Panc1 (cell line): Measurements from ENCODE around the gene ADAMTS6. TPM values are rescaled to one million over a fixed set of nuclear protein-coding genes. Genes with fewer than 3 reads are reported as not detected.

Experiments
- ATAC-seq: fragments of 200-7000 bp; cut with Tn5 transposase; 2 replicates; pipeline ENCODE4 v1.9.1; 2020; ENCODE audit warnings: mild to moderate bottlenecking, moderate library complexity
- BruUV-seq: library from RNA; stranded (reverse); fragments of 400-500 nt; replicated peaks from 2 replicates; lab custom pipeline; 2021; lab: Mats Ljungman, UMichigan
- CTCF ChIA-PET: fragments of 300-600 bp; sonication (Branson Sonifier 250); formaldehyde crosslinking; loops from one replicate; lab custom pipeline; 2022; ENCODE audit warnings: antibody characterized with exemption; lab: Charles Lee
- POLR2A ChIA-PET: fragments of 300-600 bp; sonication (Branson Sonifier 250); formaldehyde crosslinking; loops from one replicate; lab custom pipeline; 2022; ENCODE audit warnings: antibody characterized with exemption; lab: Charles Lee
- DNase-seq: peaks from one replicate; pipeline ENCODE4 v3.0.0-alpha.2; 2010; ENCODE audit warnings: low read depth, low spot score
- H3K27ac ChIP-seq: 2 replicates; pipeline ENCODE4 v1.5.1; 2011; ENCODE audit warnings: mild to moderate bottlenecking, low read length, inconsistent platforms
- H3K27me3 ChIP-seq: fragments of 200-500 bp; sonication (Bioruptor generic); 2 replicates; pipeline ENCODE4 v1.6.0; 2014; ENCODE audit warnings: low read length, inconsistent platforms; ENCODE audit not compliant: control insufficient read depth, insufficient read depth
- H3K36me3 ChIP-seq: fragments of 200-500 bp; sonication (Bioruptor generic); 2 replicates; pipeline ENCODE4 v1.5.1; 2014; ENCODE audit warnings: inconsistent platforms, mild to moderate bottlenecking, low read length, moderate library complexity; ENCODE audit not compliant: control insufficient read depth, insufficient read depth
- H3K4me1 ChIP-seq: 2 replicates; pipeline ENCODE4 v1.5.1; 2011; ENCODE audit warnings: inconsistent platforms, mild to moderate bottlenecking, low read length, moderate library complexity; ENCODE audit not compliant: control insufficient read depth, insufficient read depth
- H3K4me3 ChIP-seq, 2 experiments: 2 replicates each; pipeline ENCODE4 v1.5.1; 2011 to 2012; ENCODE audit warnings: low read depth in 2 of 2, low read length in 2 of 2, mild to moderate bottlenecking in 2 of 2, inconsistent platforms in 1 of 2, moderate library complexity in 1 of 2
- H3K9me3 ChIP-seq: fragments of 200-500 bp; sonication (Bioruptor generic); 2 replicates; pipeline ENCODE4 v1.5.1; 2014; ENCODE audit warnings: low read depth, mild to moderate bottlenecking, inconsistent platforms, low read length, moderate library complexity; ENCODE audit not compliant: control insufficient read depth, insufficient read depth
- POLR2AphosphoS5 ChIP-seq: IDR thresholded peaks from 2 replicates; pipeline ENCODE4 v1.6.1; 2012; ENCODE audit warnings: mild to moderate bottlenecking, low read depth, low read length, moderate library complexity
- SIN3A ChIP-seq: IDR thresholded peaks from 2 replicates; pipeline ENCODE4 v1.6.1; 2012; ENCODE audit warnings: low read depth, mild to moderate bottlenecking, low read length, moderate library complexity, borderline replicate concordance; ENCODE audit not compliant: insufficient read depth
- TCF7L2 ChIP-seq: IDR thresholded peaks from 2 replicates; pipeline ENCODE4 v1.6.1; 2011; ENCODE audit warnings: mild to moderate bottlenecking, low read depth, low read length, inconsistent platforms
- in situ Hi-C: cut with HindIII; loops from 2 replicates; pipeline ENCODE4 v1.10.0; 2016; ENCODE audit warnings: low sequenced_read_pairs, low pct_unique_long_range_greater_than_20kb
- intact Hi-C: fragments of 100-400 bp; cut with micrococcal nuclease; formaldehyde crosslinking; loops from one replicate; pipeline ENCODE4 v1.10.0; 2022; ENCODE audit not compliant: unreplicated experiment
- total RNA-seq: library from RNA; stranded (reverse); gene quantifications from one replicate; pipeline ENCODE4 v1.2.1, GENCODE V29; 2021; ENCODE audit not compliant: unreplicated experiment
- TF ChIP-seq, protein P1 (sequence below): fragments of 450-650 bp; IDR thresholded peaks from 2 replicates; pipeline ENCODE4 v1.5.1; 2017; ENCODE audit warnings: mild to moderate bottlenecking
- TF ChIP-seq, protein P2 (sequence below), 2 experiments: IDR thresholded peaks; 2 replicates each; pipeline ENCODE4 v1.6.1; 2011 to 2012; ENCODE audit warnings: low read depth in 2 of 2, control low read depth in 1 of 2, low read length in 1 of 2, mild to moderate bottlenecking in 1 of 2, moderate library complexity in 1 of 2; ENCODE audit not compliant: insufficient read depth in 1 of 2

ADAMTS6 gene
- total RNA-seq, 1 experiment from 2014 or later = 0.64 TPM

DNA sequence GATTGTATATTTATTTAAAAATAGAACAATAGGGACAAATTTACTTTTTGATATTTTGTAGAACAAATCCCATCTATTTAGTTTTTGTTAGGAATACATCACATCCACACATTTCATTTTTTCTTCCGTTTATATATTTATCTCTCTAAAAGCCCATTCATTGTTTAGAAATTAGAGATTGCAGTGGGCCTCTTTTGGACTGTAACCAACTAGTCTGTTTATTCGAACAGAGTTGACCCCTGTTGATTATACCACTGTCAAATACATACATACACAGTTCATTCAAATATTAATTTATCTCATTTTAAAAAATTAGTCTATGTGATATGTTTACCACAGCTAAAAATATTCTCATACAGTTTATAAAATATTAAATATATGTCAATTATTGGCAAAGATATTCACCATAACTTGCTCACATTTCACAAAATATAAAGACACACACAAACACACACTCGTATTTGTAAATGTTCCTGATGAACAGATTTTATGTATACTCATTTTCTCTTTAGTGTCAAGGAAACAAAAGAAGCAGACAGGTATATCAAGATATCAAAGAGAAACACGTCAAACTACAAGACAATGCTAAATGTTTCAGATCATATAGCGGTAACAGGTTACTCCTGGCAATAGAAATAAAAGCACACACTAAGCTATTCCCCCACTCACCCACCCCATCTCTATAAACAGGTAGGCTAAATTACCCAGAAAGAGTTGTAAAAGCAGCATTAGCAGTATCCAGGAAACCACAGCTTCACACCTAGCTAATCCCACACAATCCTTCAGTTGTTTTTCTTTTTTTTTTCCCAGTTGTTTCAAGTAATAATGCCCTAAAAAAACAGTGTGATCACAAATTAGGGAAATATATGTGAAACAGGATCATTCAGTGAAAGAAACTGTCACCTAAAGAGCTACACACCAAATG is 283.9 kb downstream of the ADAMTS6 start:
- Histone ChIP-seq H3K9me3 (no peaks in the 10 kb centered on the region), H3K36me3 (no peaks in the 10 kb centered on the region), H3K27ac (no peak overlapping the region), H3K4me1 (no peaks in the 10 kb centered on the region; the same call in 1 of the 2 replicates), H3K27me3 (no peaks in the 10 kb centered on the region), H3K4me3 (no peak overlapping the region)
- ATAC-seq = no peak
- in situ Hi-C loops = no loop called here
- BruUV-seq = no TSS peak
- ChIA-PET POLR2A (no interaction called here), CTCF (interaction anchor here (0.7 kb wide), 1 partner anchor 95 kb away, joined by 3 read pairs; no protein-coding TSS in a partner anchor)
- intact Hi-C loops = no loop called here
- TF ChIP-seq POLR2AphosphoS5 (no peak), SIN3A (no peak), TCF7L2 (no peak)
- TF ChIP-seq, protein P1, sequence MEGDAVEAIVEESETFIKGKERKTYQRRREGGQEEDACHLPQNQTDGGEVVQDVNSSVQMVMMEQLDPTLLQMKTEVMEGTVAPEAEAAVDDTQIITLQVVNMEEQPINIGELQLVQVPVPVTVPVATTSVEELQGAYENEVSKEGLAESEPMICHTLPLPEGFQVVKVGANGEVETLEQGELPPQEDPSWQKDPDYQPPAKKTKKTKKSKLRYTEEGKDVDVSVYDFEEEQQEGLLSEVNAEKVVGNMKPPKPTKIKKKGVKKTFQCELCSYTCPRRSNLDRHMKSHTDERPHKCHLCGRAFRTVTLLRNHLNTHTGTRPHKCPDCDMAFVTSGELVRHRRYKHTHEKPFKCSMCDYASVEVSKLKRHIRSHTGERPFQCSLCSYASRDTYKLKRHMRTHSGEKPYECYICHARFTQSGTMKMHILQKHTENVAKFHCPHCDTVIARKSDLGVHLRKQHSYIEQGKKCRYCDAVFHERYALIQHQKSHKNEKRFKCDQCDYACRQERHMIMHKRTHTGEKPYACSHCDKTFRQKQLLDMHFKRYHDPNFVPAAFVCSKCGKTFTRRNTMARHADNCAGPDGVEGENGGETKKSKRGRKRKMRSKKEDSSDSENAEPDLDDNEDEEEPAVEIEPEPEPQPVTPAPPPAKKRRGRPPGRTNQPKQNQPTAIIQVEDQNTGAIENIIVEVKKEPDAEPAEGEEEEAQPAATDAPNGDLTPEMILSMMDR = no peak
- TF ChIP-seq, protein P2, sequence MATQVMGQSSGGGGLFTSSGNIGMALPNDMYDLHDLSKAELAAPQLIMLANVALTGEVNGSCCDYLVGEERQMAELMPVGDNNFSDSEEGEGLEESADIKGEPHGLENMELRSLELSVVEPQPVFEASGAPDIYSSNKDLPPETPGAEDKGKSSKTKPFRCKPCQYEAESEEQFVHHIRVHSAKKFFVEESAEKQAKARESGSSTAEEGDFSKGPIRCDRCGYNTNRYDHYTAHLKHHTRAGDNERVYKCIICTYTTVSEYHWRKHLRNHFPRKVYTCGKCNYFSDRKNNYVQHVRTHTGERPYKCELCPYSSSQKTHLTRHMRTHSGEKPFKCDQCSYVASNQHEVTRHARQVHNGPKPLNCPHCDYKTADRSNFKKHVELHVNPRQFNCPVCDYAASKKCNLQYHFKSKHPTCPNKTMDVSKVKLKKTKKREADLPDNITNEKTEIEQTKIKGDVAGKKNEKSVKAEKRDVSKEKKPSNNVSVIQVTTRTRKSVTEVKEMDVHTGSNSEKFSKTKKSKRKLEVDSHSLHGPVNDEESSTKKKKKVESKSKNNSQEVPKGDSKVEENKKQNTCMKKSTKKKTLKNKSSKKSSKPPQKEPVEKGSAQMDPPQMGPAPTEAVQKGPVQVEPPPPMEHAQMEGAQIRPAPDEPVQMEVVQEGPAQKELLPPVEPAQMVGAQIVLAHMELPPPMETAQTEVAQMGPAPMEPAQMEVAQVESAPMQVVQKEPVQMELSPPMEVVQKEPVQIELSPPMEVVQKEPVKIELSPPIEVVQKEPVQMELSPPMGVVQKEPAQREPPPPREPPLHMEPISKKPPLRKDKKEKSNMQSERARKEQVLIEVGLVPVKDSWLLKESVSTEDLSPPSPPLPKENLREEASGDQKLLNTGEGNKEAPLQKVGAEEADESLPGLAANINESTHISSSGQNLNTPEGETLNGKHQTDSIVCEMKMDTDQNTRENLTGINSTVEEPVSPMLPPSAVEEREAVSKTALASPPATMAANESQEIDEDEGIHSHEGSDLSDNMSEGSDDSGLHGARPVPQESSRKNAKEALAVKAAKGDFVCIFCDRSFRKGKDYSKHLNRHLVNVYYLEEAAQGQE (IDR thresholded peaks at IDR 0.05; ENCODE audit: insufficient read depth in 1 of 2, low read depth in 2 of 2, low read length in 1 of 2) = no peak
- no peak for DNase-seq

DNA sequence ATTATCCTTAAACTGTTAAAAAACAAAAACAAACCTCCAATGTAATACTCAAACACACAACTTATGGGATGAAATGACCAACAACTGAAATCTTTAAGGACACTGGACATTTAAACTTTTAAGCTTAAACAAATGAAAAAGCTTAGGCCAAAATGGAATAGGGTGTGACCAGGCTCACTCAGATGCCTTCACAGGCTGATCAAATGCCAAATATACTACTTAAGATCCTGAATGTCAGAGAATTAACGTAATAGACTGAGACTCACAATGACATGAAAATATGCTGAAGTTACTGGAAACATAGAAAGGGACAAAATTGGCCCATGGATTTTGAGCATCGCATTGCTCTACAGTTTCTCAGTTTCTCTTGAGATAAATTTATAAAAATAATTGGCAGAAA is 286.8 kb downstream of the ADAMTS6 start:
- TF ChIP-seq, protein P2 (IDR thresholded peaks at IDR 0.05; ENCODE audit: insufficient read depth in 1 of 2, low read depth in 2 of 2, low read length in 1 of 2) = no peak
- no peak for TF ChIP-seq POLR2AphosphoS5
- TF ChIP-seq SIN3A = no peak
- TF ChIP-seq, protein P1 = no peak
- no peak for TF ChIP-seq TCF7L2

More for the DNA sequence above, 286.8 kb downstream of the ADAMTS6 start:
- Histone ChIP-seq H3K36me3 (no peaks in the 10 kb centered on the region), H3K4me3 (no peak overlapping the region), H3K9me3 (no peaks in the 10 kb centered on the region), H3K4me1 (no peaks in the 10 kb centered on the region; the same call in 1 of the 2 replicates), H3K27ac (no peak overlapping the region), H3K27me3 (no peaks in the 10 kb centered on the region)
- ChIA-PET CTCF (no interaction called here), POLR2A (no interaction called here)
- in situ Hi-C loops = no loop called here
- intact Hi-C loops = no loop called here
- no TSS peak for BruUV-seq
- ATAC-seq (no peak), DNase-seq (no peak)
